Activated CD8-positive, alpha-beta memory T cell treated with anti-CD3 and anti-CD28 coated beads, Interleukin-2, amount 50 U/mL, for 4 hours (primary cell): Measurements from ENCODE around the gene GGT5.
A peak's percentile ranks its signal among the peaks of the same experiment; 100 is the strongest.
"Not testable (repeated sequence)": the region's sequence is repeated elsewhere in the genome, so short reads cannot be mapped to it uniquely, and the experiment has no call there.

ENCODE experiments used
- DNase-seq: peaks from one replicate; pipeline ENCODE4 v3.0.0-alpha.2; 2020

GGT5 gene

DNA sequence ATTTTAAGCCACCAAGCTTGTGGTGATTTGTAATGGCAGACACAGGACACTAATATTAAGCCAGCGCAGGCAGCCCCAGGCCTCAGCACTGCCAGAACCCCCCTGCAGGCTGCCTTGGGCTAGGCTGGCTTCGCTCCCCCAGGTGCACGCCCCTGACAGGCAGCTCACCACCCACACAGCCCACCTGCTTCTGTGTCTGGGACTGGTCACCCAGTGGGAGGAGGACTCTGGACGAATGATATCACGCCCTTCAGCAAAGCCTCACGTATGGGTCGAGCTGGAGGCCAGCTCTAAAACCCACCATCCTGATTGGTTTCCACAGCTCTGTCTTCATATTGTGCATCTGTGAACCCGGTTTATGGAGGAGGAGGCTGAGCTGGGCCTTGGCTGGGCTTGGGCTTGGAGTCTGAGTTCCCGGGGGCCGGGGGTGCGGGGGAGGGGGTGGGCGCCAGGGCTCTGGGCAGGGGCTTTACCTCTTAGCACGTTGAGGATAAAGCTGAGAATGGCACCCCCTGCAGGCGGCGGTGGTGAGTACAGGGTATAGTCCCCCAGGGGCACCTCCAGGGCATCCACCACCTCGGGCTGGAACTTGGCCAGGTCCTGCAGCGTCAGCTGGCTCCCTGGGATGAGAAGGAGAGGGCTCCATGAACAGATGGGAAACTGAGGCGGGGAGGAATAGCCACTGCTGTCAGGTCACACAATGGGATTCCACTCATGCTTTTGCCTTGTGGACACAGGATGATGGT, 13.8 kb downstream of the GGT5 start:
- peak; percentile 68 for DNase-seq

DNA sequence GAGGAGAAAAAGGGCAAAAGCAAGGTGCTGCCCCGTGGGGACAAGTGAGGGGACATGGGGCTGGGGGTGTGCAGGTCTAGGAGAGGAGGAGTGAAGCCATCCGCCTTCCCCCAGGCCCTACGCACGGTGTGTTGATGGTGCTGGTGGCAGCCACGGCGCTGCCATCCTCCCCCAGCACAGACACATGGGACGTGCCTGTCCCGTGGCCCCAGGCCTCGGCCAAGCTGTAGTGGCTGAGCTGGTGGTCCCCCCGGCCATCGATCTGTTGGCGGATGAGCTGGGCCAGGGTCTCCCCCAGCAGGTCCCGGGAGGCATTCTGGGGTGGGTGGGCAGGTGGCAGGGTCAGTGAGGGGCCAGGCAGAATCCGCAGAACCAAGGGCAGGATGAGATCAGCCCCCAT, 18.9 kb downstream of the GGT5 start:
- no peak for DNase-seq

- DNase-seq: no peak
Measured at GRCh38 chr22:24225044-24225601, 19.8 kb downstream of the GGT5 start.

GRCh38 chr22:24224468-24224867, 20.4 kb downstream of the GGT5 start:
- no peak for DNase-seq

DNA sequence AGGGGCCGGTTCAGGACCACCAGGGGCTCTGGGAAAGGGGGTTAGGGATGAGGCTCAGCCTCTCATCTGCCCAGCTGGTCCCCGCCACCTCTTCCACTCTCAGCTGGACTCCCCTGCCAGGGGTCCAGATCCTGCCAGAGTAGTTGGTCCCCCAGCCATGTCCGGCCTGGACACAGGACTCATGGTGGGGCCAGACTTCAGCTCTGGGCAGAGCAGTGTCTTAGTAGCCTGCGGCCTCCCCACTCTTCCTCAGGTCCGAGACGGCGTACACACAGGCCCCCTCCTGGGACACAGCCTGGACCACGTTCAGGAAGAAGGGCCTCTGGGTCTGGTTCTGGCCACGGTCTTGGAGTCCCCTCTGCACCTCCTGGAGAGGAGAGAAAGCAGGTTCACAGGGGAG, 25.1 kb downstream of the GGT5 start:
- DNase-seq: no peak

DNA sequence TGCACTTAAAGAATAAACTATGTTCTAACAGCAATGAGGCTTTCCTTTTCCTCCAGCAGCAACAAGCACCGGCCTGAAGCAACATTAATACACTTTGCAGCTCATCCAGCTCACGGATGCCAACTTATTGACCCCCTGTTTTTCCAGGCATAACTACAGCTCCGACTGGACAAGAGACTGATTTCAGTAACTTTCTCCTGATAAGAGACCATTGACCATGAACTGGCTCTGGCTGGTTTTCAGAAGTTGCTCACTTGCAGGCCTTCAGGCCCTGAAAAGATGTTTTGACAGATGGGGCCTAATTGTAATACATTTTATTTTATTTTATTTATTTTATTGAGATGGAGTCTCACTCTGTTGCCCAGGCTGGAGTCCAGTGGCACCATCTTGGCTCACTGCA, 27.5 kb downstream of the GGT5 start:
- no peak for DNase-seq

GRCh38 chr22:24216541-24217209, 28.2 kb downstream of the GGT5 start:
- DNase-seq: no peak

- no peak for DNase-seq
Measured at GRCh38 chr22:24214467-24215285, 30.2 kb downstream of the GGT5 start.

GRCh38 chr22:24213111-24213510, 31.8 kb downstream of the GGT5 start:
- not testable (repeated sequence) for DNase-seq

- DNase-seq: not testable (repeated sequence)
Measured at GRCh38 chr22:24211716-24212115, 33.2 kb downstream of the GGT5 start.

DNA sequence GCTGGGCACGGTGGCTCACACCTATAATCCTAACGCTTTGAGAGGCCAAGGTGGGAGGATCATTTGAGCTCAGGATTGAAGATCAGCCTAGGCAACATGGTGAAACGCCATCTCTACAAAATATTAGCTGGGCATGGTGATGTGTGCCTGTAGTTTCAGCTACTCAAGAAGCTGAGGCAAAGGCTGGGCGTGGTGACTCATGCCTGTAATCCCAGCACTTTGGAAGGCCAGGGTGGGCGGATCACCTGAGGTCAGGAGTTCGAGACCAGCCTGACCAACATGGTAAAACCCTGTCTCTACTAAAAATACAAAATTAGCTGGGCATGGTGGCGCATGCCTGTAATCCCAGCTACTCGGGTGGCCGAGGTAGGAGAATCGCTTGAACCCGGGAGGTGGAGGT, 34.5 kb downstream of the GGT5 start:
- not testable (repeated sequence) for DNase-seq

- DNase-seq: no peak
Measured at GRCh38 chr22:24209687-24210086, 35.2 kb downstream of the GGT5 start.

GRCh38 chr22:24209016-24209415, 35.9 kb downstream of the GGT5 start:
- DNase-seq: no peak

DNA sequence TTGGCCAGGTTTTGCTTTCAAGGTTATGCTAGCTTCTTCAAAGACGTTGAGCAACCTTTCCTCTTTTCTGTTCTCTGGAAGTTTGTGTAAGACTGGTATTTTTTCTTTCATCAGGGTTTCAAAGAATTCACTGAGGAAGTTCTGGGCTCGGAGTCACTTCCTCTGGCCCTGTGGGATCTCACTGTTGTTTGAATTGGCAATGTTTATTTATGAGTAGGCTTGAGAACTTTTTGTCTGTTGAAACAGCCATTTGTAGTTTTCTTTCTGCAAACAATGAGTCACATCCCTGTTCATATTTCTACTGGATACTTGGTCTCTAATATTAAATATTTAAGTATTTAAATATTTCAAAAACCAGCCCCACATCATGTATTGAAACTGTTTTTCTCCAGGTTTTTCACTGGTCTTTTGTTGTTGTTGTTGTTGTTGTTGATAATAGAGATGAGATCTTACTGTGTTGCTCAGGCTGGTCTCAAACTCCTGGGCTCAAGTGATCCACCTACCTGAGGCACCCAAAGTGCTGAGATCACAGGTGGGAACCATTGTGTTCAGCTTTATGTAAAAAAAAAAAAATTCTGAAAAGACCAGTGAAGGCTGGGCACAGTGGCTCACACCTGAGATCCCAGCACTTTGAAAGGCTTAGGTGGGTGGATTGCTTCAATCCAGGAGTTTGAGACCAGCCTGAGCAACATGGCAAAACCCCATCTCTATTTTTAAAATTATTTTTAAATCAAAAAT, 36.7 kb downstream of the GGT5 start:
- DNase-seq: no peak

- no peak for DNase-seq
Measured at GRCh38 chr22:24207264-24208011, 37.4 kb downstream of the GGT5 start.

GRCh38 chr22:24206460-24207263, 38.2 kb downstream of the GGT5 start:
- DNase-seq: not testable (repeated sequence)

DNA sequence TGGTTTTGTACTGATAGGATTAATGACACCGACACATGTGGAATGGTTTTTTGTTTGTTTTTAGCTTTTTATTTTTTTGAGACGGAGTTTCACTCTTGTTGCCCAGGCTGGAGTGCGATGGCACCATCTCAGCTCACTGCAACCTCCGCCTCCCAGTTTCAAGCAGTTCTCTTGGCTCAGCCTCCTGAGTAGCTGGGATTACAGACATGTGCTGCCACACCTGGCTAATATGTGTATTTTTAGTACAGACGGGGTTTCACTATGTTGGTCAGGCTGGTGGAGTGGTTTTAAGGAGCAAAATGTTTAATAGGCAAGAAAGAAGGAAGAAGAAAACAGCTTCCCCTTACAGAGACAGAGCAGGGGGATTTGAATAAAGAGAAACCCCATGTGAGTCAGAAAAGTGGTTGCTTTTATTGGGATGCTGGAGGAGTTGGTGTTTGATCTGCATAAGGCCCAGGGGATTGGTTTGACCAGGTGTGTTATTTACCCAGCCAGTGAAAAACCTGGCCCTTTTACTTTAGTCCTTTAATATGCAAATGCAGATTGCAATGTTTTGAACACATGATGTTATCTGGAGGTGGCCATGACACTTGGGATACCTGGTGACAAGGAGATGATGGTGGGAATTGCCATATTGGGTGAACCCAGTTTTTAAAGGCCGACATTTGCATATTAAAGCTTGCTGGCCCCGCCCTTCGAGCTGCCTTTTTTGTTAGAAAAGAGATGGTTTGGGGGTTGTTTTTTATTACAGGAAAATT, 39.3 kb downstream of the GGT5 start:
- no peak for DNase-seq

DNA sequence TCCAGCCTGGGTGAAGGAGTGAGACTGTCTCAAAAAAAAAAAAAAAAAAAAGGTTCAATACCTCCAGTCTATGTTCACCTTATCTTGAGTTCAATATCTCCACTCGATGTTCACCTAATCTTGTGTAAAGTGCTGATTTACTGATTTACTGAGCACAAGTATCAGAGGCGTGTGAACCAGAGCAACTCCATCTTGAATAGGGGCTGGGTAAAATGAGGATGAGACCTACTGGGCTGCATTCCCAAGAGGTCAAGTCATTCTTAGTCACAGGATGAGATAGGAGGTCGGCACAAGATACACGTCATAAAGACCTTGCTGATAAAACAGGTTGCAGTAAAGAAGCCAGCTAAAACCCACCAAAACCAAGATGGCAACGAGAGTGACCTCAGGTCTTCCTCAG, 41.0 kb downstream of the GGT5 start:
- not testable (repeated sequence) for DNase-seq

DNA sequence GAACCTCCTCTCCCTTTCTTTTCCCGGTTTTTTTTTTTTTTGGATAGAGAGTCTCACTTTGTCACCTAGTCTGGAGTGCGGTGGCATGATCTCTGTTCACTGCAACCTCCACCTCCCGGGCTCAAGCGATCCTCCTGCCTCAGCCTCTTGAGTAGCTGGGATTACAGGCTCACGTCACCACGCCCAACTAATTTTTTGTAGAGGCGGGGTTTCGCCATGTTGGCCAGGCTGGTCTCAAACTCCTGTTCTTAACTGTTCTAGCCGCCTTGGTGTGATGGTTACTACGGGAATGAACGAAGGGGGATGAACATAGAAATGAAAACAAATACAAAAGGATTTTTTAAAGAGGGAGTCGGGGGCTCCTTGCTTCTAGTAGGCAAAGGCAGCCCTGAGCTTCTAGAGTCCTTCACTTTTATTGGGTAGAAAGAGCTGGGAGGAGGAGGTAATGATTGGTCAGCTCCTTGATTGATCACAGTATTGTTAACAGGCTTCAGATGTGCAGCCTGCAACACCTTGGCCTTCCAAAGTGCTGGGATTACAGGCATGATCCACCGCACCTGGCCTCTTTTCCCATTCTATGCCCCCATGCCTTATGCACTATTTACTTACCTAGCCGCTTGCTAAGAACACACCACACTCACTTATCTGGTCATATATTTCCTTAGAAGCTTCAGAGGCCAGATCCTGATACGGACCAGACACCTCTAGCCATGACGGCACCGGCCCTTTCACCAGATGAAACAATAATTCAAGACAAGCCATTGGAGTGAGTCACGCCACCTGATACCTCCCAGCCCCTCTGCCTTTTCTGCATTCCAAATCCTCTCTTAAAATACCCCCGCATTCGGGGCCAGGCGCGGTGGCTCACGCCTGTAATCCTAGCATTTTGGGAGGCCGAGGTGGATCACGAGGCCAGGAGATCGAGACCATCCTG, 42.9 kb downstream of the GGT5 start:
- DNase-seq: no peak
